Measurements from ENCODE around the gene TNS1.
"Not testable (repeated sequence)": the region's sequence is repeated elsewhere in the genome, so short reads cannot be mapped to it uniquely, and the experiment has no call there.

The TNS1 gene

GRCh38 chr2:217790681-217791392 lies 212.0 kb downstream of the TNS1 start:
- DNase-seq = peak; percentile 26

- DNase-seq = no peak
Observed at GRCh38 chr2:217790195-217790594, 212.6 kb downstream of the TNS1 start.

GRCh38 chr2:217789736-217790181 lies 213.0 kb downstream of the TNS1 start:
- DNase-seq = no peak

GRCh38 chr2:217789003-217789735 lies 213.6 kb downstream of the TNS1 start:
- peak; percentile 6 for DNase-seq

- DNase-seq = no peak
Observed at GRCh38 chr2:217788669-217789002, 214.2 kb downstream of the TNS1 start.

- no peak for DNase-seq
Observed at GRCh38 chr2:217787160-217787877, 215.5 kb downstream of the TNS1 start.

GRCh38 chr2:217786560-217786959 lies 216.2 kb downstream of the TNS1 start:
- not testable (repeated sequence) for DNase-seq

- DNase-seq = peak; percentile 56
Observed at GRCh38 chr2:217785544-217786045, 217.2 kb downstream of the TNS1 start.

DNA sequence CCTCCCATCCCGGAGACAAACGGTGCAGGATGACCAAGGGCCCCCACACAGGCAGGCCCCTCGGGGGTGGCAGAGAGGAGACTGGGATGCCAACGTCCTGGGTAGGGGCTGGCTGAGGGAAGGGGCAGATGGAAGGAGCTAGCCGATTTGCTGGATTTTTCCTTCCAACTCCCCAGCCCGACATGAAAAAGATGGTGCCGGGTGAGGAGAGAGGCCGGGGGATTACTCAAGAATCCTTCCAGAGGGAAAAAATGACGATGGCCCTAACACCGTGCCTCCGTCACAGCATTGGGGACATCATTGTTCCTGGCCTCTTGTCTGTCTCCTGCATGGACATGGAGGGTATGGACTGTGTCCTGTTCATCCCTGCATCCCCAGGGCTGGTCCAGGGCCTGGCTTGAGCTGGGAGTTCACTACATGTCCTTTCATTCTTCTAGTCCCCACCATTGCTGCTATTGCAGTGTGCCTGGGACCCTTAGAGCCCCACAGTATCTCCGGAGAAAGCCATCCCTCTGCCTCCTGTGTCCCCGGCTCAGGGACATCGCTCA lies 217.7 kb downstream of the TNS1 start:
- DNase-seq = no peak

DNA sequence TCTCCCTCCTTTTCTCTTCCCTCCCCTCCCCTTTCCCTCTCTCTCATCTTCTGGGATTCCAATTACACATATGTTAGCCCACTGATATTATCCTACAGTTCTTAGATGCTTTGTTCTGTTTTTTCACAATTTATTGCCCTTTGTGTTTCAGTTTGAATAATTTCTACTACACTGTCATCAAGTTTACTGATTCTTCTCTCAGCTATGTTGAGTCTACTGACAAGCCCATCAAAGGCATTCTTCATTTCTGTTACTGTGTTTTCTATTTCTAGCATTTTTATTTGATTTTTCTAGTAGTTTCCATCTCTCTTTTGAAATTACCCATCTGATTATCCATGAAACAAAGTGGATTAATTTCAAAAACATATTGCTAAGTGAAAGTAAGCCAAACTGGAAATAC lies 219.6 kb downstream of the TNS1 start:
- no peak for DNase-seq

DNA sequence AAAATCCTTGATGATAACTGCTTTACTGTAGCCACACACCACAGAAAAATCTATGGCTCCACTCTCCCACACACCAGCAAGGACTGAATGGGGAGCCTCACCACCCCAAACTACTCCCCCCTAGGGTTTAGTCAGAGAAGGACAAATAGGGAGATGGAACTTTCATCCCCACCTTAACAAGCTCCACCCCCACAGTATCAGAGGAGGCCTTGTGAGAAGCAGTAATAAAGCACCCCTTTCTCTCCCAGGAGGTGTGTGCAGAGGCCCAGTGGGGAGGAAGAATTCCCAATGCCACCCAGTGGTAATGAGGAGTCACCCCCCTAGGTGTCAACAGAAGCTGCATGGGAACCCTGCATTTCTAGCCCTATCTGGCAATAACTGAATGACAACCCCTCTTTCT lies 224.9 kb downstream of the TNS1 start:
- no peak for DNase-seq

- DNase-seq = no peak
Observed at GRCh38 chr2:217776631-217777030, 226.2 kb downstream of the TNS1 start.

- DNase-seq = no peak
Observed at GRCh38 chr2:217775920-217776503, 226.8 kb downstream of the TNS1 start.

DNA sequence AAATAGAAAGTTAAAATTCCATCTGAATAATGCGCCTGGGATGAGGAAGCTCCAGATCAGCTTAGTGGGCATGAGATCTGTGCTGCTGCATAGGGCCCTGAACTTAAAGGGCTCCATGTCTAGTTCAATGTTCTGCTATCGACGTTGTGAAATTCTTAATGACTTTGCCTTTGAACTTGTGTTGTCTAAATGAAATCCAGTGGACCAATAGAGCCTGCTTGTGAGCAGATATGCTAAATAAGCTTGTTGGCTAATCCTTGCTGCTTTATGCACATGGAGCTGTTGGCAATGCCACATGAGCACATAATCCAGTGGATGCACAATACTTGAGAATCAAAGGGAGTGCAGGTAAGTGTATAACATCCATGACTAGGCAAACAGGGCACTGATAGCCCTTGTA lies 228.6 kb downstream of the TNS1 start:
- DNase-seq = no peak

DNA sequence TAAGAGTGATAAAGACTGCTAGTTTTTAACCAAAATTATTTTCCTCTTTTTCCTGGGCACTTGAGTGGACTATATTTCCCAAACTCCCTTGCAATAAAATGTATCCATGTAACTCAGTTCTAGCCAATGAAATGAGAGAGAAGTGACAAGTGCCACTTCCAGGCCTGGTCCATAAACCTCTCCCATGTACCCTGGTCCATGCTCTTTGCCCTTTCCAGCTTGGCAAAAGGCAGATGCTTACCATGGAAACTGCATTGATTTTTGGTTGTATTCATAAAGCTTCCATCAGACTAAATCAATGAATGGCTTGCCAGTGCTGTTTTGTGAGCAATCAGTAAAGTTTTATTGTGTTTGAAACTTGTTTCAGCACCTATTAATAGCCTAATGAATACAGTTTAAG lies 229.3 kb downstream of the TNS1 start:
- DNase-seq = no peak

DNA sequence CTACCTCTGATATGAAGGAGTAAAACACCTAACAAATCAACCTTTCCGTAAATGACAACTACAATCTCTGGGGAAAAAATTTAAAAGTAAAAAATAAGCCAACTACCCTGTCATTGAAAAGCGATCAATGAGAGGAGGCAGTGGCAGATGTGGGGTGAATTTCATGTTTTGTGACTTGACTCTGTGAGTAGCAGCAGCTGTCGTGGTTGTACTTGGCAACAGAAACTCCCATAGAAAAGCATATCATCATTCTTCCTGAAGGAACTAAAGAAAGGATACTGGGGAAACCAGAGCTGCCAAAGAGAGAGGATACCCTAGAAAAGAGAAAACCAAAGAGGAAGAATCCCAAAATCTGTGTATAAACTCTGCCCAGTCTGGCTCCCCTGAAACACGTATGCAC lies 236.4 kb downstream of the TNS1 start:
- DNase-seq = no peak

GRCh38 chr2:217761645-217762277 lies 241.0 kb downstream of the TNS1 start:
- no peak for DNase-seq

GRCh38 chr2:217759991-217760390 lies 242.8 kb downstream of the TNS1 start:
- no peak for DNase-seq

- DNase-seq = no peak
Observed at GRCh38 chr2:217757108-217757463, 245.7 kb downstream of the TNS1 start.

DNA sequence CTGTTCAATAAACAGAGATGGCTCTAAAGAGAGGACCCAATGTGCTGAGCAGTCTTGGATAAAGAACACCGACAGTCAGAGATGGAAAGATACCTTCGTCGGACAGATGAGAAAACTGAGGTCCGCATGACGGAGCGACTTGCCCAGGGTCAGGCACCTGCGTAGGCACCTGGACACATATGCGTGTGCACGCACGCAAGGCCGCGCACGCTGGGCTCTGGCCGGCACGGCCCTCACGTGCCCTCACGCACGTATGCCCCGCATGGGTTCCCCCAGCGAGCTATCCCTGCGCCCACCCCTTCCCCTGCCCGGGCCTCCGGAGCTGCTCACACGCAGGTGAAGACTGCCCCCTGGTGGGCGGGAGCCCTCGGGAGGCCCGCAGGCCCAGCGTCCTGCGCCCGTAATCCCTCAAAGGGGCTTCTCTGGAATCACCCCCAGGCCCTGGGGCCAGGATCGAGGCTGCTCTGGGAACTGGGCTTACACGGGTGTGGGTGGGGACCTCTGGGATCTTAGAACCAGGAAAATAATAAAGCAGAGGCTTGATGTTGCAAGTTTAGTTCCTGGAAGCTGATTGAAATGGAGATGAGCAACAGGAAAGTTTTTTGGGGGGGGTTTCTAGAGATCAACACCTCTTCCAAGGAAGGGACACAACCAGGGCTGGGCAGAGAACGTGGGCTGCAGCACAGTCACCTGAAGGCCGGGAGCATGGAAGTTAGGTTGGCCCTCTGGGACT lies 246.3 kb downstream of the TNS1 start:
- peak; percentile 44 for DNase-seq

GRCh38 chr2:217755027-217755745 lies 247.6 kb downstream of the TNS1 start:
- no peak for DNase-seq
